Measurements from ENCODE around the gene RBFOX1. TPM values are rescaled to one million over a fixed set of nuclear protein-coding genes. Genes with fewer than 3 reads are reported as not detected.

RBFOX1 gene
- total RNA-seq, 2 donors from 2014 or later, result 30.4 to 33.0 TPM

DNA sequence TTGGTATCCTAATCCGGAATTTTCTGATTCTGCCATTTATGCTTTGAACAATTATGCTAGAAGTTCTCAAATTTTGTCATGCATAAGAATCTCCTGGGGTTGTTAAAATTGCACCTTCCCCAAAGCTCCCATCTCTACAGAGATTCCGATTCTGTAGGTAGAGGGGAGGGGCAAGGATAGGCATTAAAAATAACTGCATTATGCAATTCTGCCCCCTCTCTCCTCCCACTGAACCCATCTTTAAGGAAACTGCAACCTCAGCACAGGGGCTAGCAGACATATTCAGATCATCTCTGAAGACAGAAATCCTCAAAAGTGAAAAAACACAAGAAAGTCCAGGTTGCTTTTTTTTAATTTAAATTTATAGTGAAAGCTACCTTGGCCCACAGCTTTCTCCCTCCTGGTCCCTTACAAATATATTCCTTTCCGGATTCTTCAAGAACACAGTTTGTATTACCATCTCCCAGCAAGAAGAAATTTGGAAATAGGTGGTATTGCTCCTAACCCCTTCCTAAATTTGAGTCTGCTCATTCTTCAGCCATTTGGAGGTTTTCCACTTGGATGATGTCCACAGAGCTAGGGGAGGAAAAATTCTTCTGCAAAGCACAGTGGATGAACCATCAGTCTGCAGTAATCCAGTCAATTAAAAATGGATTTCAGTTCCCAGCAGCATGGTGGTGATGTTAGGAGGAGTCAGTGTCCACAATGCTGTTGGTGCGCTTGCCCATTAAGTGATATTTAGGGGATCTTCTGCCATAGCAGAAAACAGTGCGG, 67.7 kb downstream of the RBFOX1 start:
- no peaks in the 10 kb centered on the region for H3K9me3 ChIP-seq
- no peaks in the 10 kb centered on the region for H3K36me3 ChIP-seq
- H3K27me3 ChIP-seq, result no peaks in the 10 kb centered on the region
- no peak for DNase-seq (ENCODE audit: low spot score)
- no peak overlapping the region for H3K4me3 ChIP-seq
- TF ChIP-seq, protein P1, sequence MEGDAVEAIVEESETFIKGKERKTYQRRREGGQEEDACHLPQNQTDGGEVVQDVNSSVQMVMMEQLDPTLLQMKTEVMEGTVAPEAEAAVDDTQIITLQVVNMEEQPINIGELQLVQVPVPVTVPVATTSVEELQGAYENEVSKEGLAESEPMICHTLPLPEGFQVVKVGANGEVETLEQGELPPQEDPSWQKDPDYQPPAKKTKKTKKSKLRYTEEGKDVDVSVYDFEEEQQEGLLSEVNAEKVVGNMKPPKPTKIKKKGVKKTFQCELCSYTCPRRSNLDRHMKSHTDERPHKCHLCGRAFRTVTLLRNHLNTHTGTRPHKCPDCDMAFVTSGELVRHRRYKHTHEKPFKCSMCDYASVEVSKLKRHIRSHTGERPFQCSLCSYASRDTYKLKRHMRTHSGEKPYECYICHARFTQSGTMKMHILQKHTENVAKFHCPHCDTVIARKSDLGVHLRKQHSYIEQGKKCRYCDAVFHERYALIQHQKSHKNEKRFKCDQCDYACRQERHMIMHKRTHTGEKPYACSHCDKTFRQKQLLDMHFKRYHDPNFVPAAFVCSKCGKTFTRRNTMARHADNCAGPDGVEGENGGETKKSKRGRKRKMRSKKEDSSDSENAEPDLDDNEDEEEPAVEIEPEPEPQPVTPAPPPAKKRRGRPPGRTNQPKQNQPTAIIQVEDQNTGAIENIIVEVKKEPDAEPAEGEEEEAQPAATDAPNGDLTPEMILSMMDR (IDR thresholded peaks at IDR 0.05), result no peak
- H3K4me1 ChIP-seq, result peaks cover 0 to 5% of the 10 kb centered on the region in 2 donors
- no peak overlapping the region for H3K27ac ChIP-seq

DNA sequence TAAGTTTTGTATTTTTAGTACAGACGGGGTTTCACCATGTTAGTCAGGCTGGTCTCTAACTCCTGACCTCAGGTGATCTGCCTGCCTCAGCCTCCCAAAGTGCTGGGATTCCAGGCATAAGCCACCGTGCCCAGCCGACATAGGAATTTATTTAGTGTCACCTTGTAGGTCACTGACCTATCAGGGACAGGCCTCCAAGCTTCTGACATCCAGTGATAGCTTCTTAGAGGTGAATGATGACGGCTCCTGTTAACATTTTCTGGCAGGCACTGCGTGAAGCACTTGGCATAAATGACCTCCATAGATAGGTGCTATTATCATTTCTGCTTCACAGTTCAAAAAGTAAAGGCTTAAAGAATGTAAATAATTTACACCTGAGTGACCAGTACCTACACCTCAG, 71.6 kb downstream of the RBFOX1 start:
- H3K4me3 ChIP-seq, result no peak overlapping the region
- H3K27me3 ChIP-seq, result no peaks in the 10 kb centered on the region
- peaks cover 0 to 5% of the 10 kb centered on the region in 2 donors for H3K4me1 ChIP-seq
- no peak for DNase-seq (ENCODE audit: low spot score)
- no peaks in the 10 kb centered on the region for H3K36me3 ChIP-seq
- H3K9me3 ChIP-seq, result no peaks in the 10 kb centered on the region
- H3K27ac ChIP-seq, result no peak overlapping the region
- TF ChIP-seq, protein P1 (IDR thresholded peaks at IDR 0.05), result no peak

DNA sequence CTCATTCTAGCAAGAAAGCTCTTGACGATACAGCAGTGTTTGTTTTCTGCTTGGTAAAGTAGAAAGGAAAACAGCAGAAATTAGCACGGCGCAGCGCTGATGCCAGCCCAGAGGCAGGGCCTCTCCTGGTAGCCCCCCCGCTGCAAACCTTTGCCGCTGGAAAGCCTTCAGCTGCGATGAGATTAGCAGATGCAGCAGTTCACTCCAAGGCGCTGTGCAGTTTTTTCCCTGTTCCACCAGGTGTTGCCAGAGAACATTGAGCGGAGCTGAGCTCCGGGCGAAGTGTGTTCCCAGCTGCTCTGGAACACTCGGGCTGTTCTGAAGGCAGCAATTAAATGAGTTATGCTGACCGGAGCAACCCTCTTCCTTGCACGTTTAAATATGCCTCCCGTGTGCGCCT, 72.5 kb downstream of the RBFOX1 start:
- no peaks in the 10 kb centered on the region for H3K36me3 ChIP-seq
- H3K27me3 ChIP-seq, result no peaks in the 10 kb centered on the region
- H3K9me3 ChIP-seq, result no peaks in the 10 kb centered on the region
- no peak overlapping the region for H3K27ac ChIP-seq
- no peak overlapping the region for H3K4me3 ChIP-seq
- no peak for DNase-seq (ENCODE audit: low spot score)
- H3K4me1 ChIP-seq, result peaks cover 0 to 5% of the 10 kb centered on the region in 2 donors
- TF ChIP-seq, protein P1 (IDR thresholded peaks at IDR 0.05), result peak; percentile 23 to 59

DNA sequence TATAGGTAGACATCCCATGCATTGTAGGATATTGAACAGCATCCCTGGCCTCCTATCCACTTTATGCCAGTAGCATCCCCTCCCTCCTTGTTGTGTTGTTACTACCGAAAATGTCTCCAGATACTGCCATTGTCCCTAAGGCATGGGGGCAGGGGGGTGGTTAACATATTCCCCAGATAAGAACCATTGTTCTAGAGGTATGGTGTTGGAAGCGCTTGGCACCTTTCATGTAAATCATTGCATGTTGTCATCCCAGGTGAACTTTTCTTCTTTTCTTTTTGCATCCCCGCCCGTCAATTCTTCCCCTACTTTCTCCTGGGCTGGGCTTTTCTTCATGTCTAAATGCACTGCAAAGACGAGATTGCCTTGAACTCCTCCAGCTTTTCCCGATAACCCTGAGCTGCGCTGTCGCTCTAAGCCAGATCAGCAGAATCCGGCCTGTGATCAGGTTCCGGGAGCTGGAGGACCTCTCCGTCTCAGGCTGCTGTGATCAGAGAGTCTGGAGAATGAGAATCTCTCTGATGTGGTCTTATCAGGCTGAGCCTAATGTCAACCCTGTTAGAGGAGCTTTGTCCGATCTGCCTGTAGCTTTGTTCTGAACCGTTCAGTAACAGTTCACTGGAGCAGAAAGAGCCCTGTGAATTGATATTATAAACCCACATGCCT, 76.2 kb downstream of the RBFOX1 start:
- no peak for DNase-seq (ENCODE audit: low spot score)
- H3K9me3 ChIP-seq, result no peaks in the 10 kb centered on the region
- H3K4me1 ChIP-seq, result peaks cover 0 to 5% of the 10 kb centered on the region in 2 donors
- TF ChIP-seq, protein P1 (IDR thresholded peaks at IDR 0.05), result no peak
- no peaks in the 10 kb centered on the region for H3K36me3 ChIP-seq
- no peaks in the 10 kb centered on the region for H3K27me3 ChIP-seq
- no peak overlapping the region for H3K4me3 ChIP-seq
- no peak overlapping the region for H3K27ac ChIP-seq

DNA sequence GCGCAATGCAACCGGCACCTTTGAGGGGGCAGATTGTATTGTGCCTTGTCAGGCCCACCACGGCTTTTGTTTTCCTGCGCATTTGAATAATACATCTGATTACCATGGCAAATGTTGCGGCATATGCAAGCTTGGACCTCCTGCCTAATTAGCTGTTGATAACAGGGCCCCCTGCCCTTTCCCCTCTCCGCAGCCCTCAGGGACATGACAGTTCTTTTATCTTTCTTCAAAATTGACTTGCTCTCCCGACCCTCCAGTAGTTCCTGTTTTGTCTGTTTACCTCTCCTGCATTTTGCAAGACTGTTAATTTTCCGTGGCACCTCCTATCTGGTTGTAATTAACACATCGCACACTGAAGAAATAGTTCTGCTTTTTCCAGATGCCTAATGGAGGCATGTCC, 86.8 kb downstream of the RBFOX1 start:
- TF ChIP-seq, protein P1 (IDR thresholded peaks at IDR 0.05), result no peak
- no peak overlapping the region for H3K4me3 ChIP-seq
- H3K36me3 ChIP-seq, result no peaks in the 10 kb centered on the region
- H3K4me1 ChIP-seq, result no peaks in the 10 kb centered on the region
- no peak for DNase-seq (ENCODE audit: low spot score)
- no peak overlapping the region for H3K27ac ChIP-seq
- no peaks in the 10 kb centered on the region for H3K27me3 ChIP-seq
- H3K9me3 ChIP-seq, result no peaks in the 10 kb centered on the region

Measured in right atrium auricular region (tissue), 2 donors.